ENCODE results near the gene FOXD4L5.
"Not testable (repeated sequence)": the region's sequence is repeated elsewhere in the genome, so short reads cannot be mapped to it uniquely, and the experiment has no call there.

The FOXD4L5 gene

DNA sequence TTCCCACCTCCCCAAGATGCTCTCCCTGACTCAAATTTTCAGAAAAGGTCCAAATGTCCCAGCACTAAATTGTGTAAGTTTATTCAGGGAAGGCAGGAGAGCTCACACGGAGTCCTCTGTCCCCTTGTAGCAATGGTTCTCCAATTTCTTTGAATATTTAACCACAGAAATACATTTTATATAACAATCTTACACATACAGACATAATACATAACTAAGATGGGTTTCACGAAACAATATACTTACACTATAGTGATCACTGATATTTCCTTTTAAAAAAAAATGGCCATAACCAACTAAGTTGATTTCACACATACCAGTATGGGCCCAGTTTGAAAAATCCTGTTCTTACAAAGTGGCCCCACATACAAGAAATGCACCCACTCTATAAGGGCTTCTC lies at the start of gene FOXD4L5:
Gene FOXD4L5 (minus strand): TSS at position 101 of the 400 bp plus-strand sequence. CDS start 832 bp downstream, outside the sequence.
- FAIRE-seq; DNase-seq (ENCODE audit: low spot score): not testable (repeated sequence)

DNA sequence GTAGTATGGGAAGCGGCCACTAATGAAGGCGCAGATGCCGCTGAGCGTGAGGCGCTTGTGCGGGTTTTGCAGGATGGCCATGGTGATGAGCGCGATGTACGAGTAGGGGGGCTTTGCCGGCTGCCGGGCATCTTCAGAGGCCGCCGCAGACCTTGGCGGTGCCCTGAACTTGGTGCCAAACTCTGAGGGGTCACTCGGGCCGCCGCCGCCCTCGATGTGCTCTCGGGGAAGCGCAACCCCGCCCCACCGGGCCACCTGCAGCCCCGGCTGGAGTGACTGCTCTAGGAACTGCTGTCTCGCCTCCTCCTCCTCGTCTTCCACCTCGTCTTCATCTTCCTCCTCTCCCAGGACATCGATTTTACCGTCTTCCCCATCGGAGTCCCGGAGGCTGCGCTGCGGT lies 1.1 kb downstream of the FOXD4L5 start:
- not testable (repeated sequence) for FAIRE-seq

DNA sequence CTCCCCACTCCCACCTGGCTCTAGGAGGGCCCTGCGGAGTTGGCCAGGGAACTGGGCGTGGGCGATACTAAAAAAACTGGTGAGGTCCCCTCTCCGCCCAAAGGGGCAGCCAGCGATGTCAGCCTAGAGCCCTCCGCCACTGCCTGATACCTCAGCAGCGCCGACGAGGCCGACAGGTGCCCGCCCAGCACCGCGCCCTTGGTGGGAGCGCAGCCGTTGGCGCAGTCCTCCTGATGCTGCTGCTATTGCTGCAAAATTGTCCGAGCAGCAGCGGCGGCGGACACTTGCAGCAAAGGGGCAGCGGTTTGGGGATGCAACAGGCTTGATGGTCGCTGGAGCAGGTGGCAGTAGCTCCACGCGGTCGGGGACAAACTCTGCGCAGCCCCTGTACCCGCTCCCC lies 2.0 kb downstream of the FOXD4L5 start:
- FAIRE-seq; DNase-seq (ENCODE audit: low spot score): not testable (repeated sequence)

More for the DNA sequence above, 1.1 kb downstream of the FOXD4L5 start:
- not testable (repeated sequence) for DNase-seq (ENCODE audit: low spot score)
